Amniotic stem cell (primary cell): ENCODE measurements around the gene CREBRF.
"Not testable (repeated sequence)": the region's sequence is repeated elsewhere in the genome, so short reads cannot be mapped to it uniquely, and the experiment has no call there.

Experiments used
- DNase-seq: peaks from one replicate; lab custom pipeline; 2025; lab: John Stamatoyannopoulos, UW

Gene CREBRF

DNA sequence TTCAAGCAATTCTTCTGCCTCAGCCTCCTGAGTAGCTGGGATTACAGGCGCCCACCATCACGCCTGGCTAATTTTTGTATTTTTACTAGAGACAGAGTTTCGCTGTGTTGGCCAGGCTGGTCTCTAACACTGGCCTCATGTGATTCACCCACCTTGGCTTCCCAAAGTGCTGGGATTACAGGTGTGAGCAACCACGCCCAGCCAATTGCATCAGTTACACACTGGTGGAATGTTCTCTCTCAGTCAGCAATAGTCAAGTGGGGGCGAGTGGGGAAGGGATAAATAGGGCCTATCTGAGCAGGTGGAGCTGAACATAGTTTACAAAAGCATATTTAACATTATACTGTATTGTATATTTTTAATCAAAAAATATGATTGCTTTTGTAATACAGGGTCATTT lies 98.5 kb downstream of the CREBRF start:
- DNase-seq: not testable (repeated sequence)

DNA sequence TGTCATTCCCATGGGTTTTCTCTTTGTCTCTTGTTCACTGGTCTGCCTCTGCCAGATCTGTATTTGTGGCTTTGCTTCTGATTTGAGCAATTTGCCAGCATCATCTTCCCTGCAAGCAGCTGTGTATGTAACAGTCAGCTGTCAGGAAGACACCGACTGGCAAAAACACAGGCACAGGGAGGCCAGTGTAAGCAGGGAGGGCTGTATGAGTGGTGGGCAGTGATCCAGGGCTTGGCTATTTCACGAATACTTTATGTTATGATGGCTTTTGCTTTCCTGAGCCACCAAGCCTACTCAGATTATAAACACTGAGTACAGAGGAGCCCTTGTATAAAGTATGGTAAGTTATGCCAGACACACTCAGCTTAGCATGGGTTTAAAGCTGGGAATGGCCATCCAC lies 99.8 kb downstream of the CREBRF start:
- DNase-seq: no peak

DNA sequence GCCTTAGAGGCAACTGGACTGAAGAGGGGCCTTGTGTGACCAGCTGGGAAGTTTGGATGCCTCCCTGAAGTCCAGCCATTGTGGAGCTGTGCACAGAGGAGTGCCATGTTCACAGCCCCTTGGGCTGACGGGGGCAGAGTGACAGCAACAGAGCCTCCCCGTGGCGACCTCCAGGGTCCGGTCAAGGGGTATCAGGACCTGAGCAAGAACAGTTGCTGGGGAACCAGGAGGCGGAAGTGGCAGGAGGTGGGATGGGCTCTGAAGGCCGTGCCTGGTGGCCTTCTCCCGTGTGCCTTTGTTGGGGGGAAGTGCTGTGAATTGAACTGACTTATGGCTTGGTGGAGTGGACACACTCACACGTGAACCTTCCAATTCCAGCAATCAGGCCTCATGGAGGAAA lies 102.2 kb downstream of the CREBRF start:
- no peak for DNase-seq

DNA sequence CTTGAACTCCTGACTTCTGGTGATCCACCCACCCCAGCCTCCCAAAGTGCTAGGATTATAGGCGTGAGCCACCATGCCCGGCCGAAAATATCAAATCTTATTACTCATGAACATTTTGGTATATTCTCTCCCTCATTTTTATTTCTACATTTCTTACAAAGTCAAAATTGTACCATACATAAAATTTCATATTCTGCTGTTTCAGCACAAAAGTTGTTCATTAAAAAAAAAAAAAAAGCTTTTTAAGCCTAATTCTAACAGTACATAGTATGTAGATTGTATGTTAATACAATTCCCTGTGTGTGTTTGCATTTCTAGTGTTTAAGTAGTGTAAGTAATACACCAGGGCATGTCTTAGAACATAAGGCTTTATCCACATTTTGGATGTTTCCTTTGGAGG lies 103.1 kb downstream of the CREBRF start:
- no peak for DNase-seq

DNA sequence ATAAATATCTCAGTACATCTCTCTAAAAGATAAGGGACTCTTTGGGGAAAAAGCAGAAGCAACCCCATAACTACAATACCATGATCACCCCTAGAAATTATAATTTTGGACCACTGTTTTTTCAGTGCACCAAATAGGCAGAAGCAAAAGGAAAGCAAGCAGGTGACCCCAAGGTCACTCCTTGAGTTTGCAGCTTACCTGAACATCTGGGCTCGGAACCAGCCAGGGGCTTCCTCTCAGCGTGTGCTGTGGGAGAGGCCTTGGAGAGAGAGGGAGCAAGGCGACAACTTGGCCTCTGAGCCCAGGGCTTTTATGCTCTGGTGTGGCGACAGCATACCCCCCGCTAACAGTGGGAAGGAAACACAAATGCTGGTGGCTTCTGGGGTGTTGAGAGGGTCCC lies 105.0 kb downstream of the CREBRF start:
- no peak for DNase-seq

DNA sequence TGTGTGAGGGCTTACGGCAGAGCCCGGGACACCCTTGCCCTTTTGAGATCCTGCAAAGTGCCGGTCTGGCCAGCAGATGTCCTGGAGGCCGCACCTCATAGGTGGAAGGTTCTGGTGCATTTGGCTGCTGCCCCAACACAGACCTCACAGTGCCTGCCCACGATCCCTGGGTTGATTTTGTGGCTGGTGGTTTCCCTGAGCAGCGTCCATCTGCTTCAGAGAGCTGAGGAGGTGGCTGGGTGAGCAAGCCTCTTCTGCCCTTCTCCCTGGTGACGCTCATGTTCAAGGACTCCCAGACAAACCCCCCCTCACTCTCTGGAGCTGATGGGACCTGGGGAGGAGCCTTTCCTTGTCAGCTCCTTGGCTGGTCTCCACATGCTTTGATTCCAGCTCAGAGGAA lies 107.1 kb downstream of the CREBRF start:
- no peak for DNase-seq

DNA sequence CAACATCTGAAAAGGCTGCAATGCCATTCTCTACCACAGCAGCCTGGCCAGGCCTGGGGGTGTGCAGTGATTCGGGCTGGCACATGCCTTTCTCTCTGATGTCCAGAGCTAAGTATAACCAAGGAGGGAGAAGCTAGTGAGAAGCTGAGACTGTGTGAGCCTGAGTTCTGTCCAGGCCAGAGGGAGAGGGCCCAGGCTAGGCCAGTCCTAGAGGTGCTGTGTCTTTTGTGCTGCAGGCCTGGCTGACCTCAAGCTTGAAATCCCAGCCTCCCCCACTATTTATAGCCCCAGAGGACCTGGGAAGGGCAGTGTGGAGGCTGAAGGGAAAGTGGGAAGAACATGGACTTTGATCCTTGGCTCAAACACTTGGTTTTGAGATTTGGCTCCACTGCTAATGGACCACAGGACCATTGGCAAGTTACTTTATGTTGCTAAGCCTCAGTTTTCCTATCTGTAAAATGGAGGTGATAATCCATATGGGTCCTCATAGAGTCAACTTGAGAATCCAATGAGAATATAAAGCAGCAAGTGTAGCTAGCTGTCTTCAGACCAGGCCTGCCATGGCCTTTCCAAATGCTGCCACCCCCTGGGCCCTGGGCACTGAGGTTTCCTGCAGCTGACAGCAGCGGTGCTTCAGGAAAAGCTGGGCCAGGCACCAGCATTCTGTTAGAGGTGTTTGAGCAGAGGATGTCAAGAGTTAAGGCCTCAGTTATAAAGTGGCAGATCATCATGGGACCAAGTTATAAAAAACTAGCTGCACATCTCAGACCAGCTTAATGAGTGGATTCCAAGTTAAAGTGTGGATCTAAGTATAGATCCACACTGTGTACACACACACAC lies 109.2 kb downstream of the CREBRF start:
- no peak for DNase-seq

DNA sequence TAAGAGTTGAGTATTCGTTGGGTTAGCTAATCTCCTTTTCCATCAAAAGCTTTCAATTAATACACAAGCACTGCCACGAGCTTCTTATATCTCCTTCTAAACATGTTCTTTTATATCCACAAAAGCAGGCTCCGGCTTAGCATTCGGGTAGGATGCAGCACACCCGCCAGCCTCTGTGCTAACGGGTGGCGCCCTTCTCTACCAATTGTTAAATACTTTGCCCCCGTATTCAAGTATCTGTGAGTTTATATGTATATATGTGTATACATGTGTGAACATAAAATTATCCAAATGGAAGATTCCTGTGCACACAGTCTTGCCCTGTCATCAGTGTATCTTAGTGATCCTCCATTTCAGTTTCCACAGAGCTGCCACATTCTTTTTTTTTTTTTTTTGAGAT lies 116.0 kb downstream of the CREBRF start:
- DNase-seq: no peak

DNA sequence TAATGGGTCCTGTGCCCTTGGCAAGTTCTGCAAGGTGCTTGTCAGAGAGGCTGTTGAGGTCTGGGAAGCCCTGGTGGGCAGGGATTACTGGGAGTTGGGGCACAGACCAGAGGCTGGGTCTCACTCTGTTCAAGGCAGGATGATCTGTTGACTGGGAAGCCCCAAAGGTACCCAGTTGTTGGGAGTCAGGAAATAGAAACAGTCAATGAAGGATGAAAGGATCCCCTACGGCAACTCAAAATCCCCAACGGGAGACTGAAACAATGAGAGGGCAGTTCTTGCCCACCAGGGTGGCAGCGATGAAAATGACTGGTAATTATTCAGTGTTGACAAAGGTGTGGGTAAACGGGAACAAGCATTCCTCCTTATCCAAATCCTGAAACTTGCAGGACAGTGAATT lies 119.4 kb downstream of the CREBRF start:
- DNase-seq: no peak

DNA sequence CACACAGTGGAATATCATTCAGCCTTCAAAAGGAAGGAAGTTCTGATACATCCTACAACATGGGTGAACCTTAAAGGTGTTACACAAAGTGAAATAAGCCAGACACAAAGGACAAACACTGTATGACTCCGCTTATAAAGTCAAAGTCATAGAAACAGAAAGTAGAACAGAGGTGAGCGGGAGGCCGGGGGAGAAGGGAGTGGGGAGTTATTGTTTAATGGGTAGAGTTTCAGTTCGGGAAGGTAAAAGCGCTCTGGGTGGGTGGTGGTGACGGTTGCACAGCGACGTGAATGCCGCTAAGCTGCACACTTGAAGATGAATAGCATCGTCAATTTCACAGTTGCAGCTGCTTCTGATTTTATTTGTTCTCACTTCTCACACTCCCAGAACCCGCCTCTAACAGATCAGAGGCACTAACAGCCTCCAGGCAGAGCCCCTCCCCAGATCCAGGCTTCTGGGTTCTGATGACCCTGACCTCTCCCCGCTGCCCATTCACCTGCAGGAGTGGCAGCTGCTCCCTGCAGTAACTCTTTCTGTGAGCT lies 122.3 kb downstream of the CREBRF start:
- DNase-seq: no peak

DNA sequence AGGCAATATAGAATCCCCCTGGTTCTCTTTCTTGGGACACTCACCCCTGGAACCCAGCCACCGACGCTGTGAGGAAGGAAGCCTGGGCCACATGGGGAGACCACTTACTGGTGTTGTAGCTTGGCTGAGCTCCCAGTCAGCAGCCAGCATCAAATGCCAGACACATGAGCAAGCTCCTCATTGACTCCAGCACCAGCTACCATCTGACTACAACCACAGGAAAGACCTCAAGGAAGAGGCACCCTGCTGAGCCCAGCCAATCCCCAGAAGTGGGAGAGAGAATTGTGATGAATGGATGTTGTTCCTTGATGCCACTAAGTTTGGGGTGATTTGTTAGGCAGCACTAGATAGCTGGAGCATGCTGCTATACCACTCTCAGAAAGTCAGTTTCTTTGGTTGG lies 124.2 kb downstream of the CREBRF start:
- no peak for DNase-seq

DNA sequence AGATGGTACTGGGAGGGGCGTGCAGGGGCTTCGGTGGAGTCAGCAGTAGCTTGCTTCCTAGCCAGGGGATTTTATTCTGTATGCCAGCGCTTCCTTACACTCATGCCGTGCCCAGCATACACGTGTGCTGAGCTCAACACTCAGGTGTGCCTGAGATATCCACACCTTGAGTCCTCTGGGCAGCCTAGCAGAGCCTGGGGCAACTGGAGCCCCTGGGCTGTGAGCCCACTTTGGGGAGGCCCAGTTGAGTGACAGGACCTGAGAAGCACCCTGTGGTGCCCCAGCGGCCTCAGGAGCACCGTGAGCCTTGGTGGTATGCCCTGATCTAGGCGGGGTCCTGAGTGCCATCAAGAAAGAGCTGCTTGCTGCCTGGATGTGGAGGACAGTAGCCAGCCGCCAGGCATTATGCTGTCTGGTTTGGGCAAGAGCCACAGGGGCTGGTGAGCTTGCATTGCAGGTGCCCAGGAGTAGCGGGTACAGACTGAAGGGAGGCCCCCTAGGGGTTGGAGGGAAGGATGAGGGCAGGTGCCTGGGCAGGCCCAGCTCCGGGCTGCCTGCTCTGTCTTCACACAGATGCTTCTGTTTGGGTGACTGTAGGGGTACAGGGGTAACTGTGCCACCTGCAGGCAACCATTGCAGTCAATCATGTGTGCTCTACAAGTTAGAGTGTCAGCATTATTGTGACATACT lies 131.0 kb downstream of the CREBRF start:
- no peak for DNase-seq

DNA sequence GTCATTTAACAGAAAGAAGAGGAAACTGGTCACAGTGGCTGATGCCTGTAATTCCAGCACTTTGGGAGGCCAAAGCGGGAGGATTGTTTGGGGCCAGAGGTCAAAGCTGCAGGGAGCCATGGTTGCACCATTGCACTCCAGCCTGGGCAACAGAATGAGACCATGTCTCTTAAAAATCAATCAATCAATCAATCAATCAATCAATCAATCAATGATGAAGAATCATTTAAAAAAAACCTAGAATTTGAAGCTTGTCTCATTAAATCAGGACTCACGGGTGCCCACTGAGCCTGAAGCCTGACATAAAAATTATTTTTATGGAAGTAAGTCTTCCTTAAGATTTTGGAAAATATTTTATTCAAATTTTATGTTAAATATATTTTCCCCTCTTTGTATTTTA lies 132.1 kb downstream of the CREBRF start:
- no peak for DNase-seq
